ENCODE data around the gene SLC9C1. TPM values are rescaled to one million over a fixed set of nuclear protein-coding genes. Genes with fewer than 3 reads are reported as not detected.

Gene SLC9C1
- total RNA-seq, 1 experiment from 2014 or later = 0.79 TPM

- TF ChIP-seq RAD21 (IDR thresholded peaks at IDR 0.05; ENCODE audit: low read depth) (no peak), JUND (IDR thresholded peaks at IDR 0.05) (no peak)
Observed at GRCh38 chr3:112308151-112308911, 14.3 kb upstream of the SLC9C1 start (continued).

GRCh38 chr3:112307557-112307956 lies 13.5 kb upstream of the SLC9C1 start:
- intact Hi-C loops (cut with micrococcal nuclease) = no loop called here
- ATAC-seq (no peak), DNase-seq (ENCODE audit: low read depth, low spot score) (no peak)
- Histone ChIP-seq H3K27me3 (ENCODE audit: insufficient read depth, low read length) (no peaks in the 10 kb centered on the region), H3K9me3 (ENCODE audit: control insufficient read depth in 1 of 2, insufficient read depth in 1 of 2, low read depth in 1 of 2, low read length in 2 of 2) (no peaks in the 10 kb centered on the region), H3K9me2 (ENCODE audit: insufficient read depth) (no peaks in the 10 kb centered on the region), H3K4me3 (replicated peaks in 1 of 2; ENCODE audit: low read depth in 1 of 2, low read length in 2 of 2) (no peak overlapping the region), H2AFZ (ENCODE audit: low read depth, low read length, poor library complexity, severe bottlenecking) (no peak overlapping the region), H3K79me2 (ENCODE audit: insufficient read depth, low read length) (no peaks in the 10 kb centered on the region), H3K4me2 (ENCODE audit: low read length) (no peak overlapping the region), H3K9ac (ENCODE audit: low read length) (no peak overlapping the region), H3K36me3 (ENCODE audit: control insufficient read depth in 1 of 2, insufficient read depth in 2 of 2, low read length in 2 of 2) (no peaks in the 10 kb centered on the region), H4K20me1 (ENCODE audit: insufficient read depth) (no peaks in the 10 kb centered on the region), H3K27ac (ENCODE audit: low read depth, low read length) (no peak overlapping the region), H3K4me1 (ENCODE audit: control insufficient read depth in 1 of 2, insufficient read depth in 2 of 2, low read length in 2 of 2) (no peaks in the 10 kb centered on the region)
- no TSS peak for BruUV-seq (replicated peaks)
- ChIA-PET POLR2A (no interaction called here), RAD21 (ENCODE audit: low non-redundant PET in 1 of 2, low total read pairs in 2 of 2, uncharacterized antibody in 2 of 2, unreplicated experiment in 2 of 2) (no interaction called here), CTCF (interaction anchor here (1.1 kb wide), 1 partner anchor 14 kb away, joined by 5 read pairs; the partner anchor contains the start of gene SLC9C1)
- TF ChIP-seq ZNF274 (IDR thresholded peaks at IDR 0.05; ENCODE audit: low read depth, low read length) = no peak
- no peak for TF ChIP-seq EZH2phosphoT487 (IDR thresholded peaks at IDR 0.05; ENCODE audit: borderline replicate concordance)
- TF ChIP-seq EGR1 (IDR thresholded peaks at IDR 0.05; ENCODE audit: low read depth) = no peak
- TF ChIP-seq POLR2A (IDR thresholded peaks at IDR 0.05; ENCODE audit: borderline replicate concordance, extremely low read depth, insufficient read depth, insufficient read length) = no peak
- no peak for TF ChIP-seq ATF3 (IDR thresholded peaks at IDR 0.05)
- no peak for TF ChIP-seq SIN3A (IDR thresholded peaks at IDR 0.05; ENCODE audit: low read depth)
- TF ChIP-seq YY1 (IDR thresholded peaks at IDR 0.05; ENCODE audit: extremely low read depth, insufficient replicate concordance, low read depth, low read length) = no peak
- no peak for TF ChIP-seq FOSL1 (IDR thresholded peaks at IDR 0.05; ENCODE audit: low read depth)
- no peak for TF ChIP-seq JUND (IDR thresholded peaks at IDR 0.05)
- no peak for TF ChIP-seq RAD21 (IDR thresholded peaks at IDR 0.05; ENCODE audit: low read depth)
- TF ChIP-seq MAX (IDR thresholded peaks at IDR 0.05) = no peak
- TF ChIP-seq SRF (IDR thresholded peaks at IDR 0.05; ENCODE audit: low read depth) = no peak
- TF ChIP-seq ZBTB33 (IDR thresholded peaks at IDR 0.05; ENCODE audit: extremely low read depth, insufficient replicate concordance, low read length) = no peak
- no peak for TF ChIP-seq POLR2AphosphoS5 (IDR thresholded peaks at IDR 0.05; ENCODE audit: low read depth, low read length)

Measured in HCT116 (cell line).